Spleen (tissue), 11 donors: ENCODE measurements around the gene BICRA. TPM values are rescaled to one million over a fixed set of nuclear protein-coding genes. Genes with fewer than 3 reads are reported as not detected.
A peak's percentile ranks its signal among the peaks of the same experiment; 100 is the strongest.

Experiments
- DNase-seq: peaks from one replicate; pipeline ENCODE4 v3.0.0-alpha.2; 2020
- H3K27ac ChIP-seq, 8 donors: fragments of 200-600 bp; sonication (generic) in 7 of 8; 1 replicate in 4 of 8; 2 replicates in 4 of 8; pipeline versions ENCODE4 v1.5.0 to v1.8.0; 2016 to 2021; ENCODE audit warnings: inconsistent platforms in 4 of 8, mild to moderate bottlenecking in 4 of 8, moderate library complexity in 1 of 8
- H3K27me3 ChIP-seq, 7 donors: fragments of 200-600 bp; sonication (generic) in 6 of 7; replicated peaks in 1 of 7; 1 replicate in 4 of 7; 2 replicates in 3 of 7; pipeline versions ENCODE4 v1.5.0 to v1.8.0; 2016 to 2021; ENCODE audit warnings: inconsistent platforms in 3 of 7, mild to moderate bottlenecking in 1 of 7
- H3K36me3 ChIP-seq, 6 donors: fragments of 200-600 bp; sonication (generic) in 5 of 6; 1 replicate in 4 of 6; 2 replicates in 2 of 6; pipeline versions ENCODE4 v1.5.0 to v1.8.0; 2016 to 2021; ENCODE audit warnings: inconsistent platforms in 2 of 6
- H3K4me1 ChIP-seq, 6 donors: fragments of 200-600 bp; sonication (generic) in 5 of 6; 1 replicate in 3 of 6; 2 replicates in 3 of 6; pipeline versions ENCODE4 v1.5.0 to v1.8.0; 2016 to 2021; ENCODE audit warnings: inconsistent platforms in 3 of 6
- H3K4me3 ChIP-seq, 8 donors: fragments of 200-600 bp; sonication (generic) in 7 of 8; 1 replicate in 4 of 8; 2 replicates in 4 of 8; pipeline versions ENCODE4 v1.5.0 to v1.8.0; 2016 to 2021; ENCODE audit warnings: inconsistent platforms in 4 of 8, mild to moderate bottlenecking in 4 of 8, moderate library complexity in 2 of 8
- H3K9me3 ChIP-seq, 8 donors: fragments of 200-600 bp; sonication (generic) in 7 of 8; 1 replicate in 4 of 8; 2 replicates in 4 of 8; pipeline versions ENCODE4 v1.5.0 to v1.8.0; 2016 to 2021; ENCODE audit warnings: inconsistent platforms in 4 of 8
- CTCF ChIP-seq, 11 experiments: fragments of 200-600 bp in 7 of 11; fragments of 450-650 bp in 4 of 11; sonication (generic) in 4 of 11; IDR thresholded peaks in 8 of 11; conservative IDR thresholded peaks in 3 of 11; 1 replicate in 7 of 11; 2 replicates in 4 of 11; pipeline versions ENCODE4 v1.4.0 to v1.8.0; 2016 to 2021; ENCODE audit warnings: antibody characterized with exemption in 11 of 11, inconsistent platforms in 4 of 11, mild to moderate bottlenecking in 1 of 11
- POLR2A ChIP-seq, 3 donors: fragments of 450-650 bp; IDR thresholded peaks; one replicate each; pipeline ENCODE4 v1.5.1; 2017; ENCODE audit warnings: antibody characterized with exemption in 3 of 3, mild to moderate bottlenecking in 1 of 3
- POLR2AphosphoS5 ChIP-seq, 3 donors: sonication (generic); formaldehyde crosslinking; IDR thresholded peaks; one replicate each; pipeline ENCODE4 v1.5.1; 2017; ENCODE audit warnings: antibody characterized with exemption in 3 of 3
- WGBS, 5 donors: extraction: QIAGEN DNeasy Blood & Tissue Kit in 3 of 5; methylation state at CpG; one replicate each; pipeline versions ENCODE4 v1.1.5 to v1.1.7; 2013 to 2018; 5-methylcytosine and 5-hydroxymethylcytosine counted together
- intact Hi-C: fragments of 100-400 bp; cut with DNase I; formaldehyde crosslinking; loops from one replicate; pipeline ENCODE4 v1.15.0; 2023; ENCODE audit warnings: low total_unique reads
- polyA plus RNA-seq, 3 donors: library from polyadenylated mRNA; stranded (reverse); fragments of 200-250 nt; gene quantifications; one replicate each; pipeline ENCODE4 v1.2.1, GENCODE V29; 2013
- total RNA-seq, 7 donors: library from RNA; depleted of rRNA in 3 of 7; stranded (reverse); fragments of >200 nt in 3 of 7; fragmentation: NEBNext Ultra II Directional in 4 of 7; extraction: Animal tissue kit (Norgen Biotek cat#: 25700) in 4 of 7; gene quantifications; one replicate each; pipeline versions ENCODE4 v1.1.0 to v1.2.1, GENCODE V29; 2016 to 2021
- donor health status: healthy with polysubstance abuse.
- donor health status: DM: no; HTN: no; CAD: no; lungs with moderate emphysema.
- donor health status: DM: no; HTN: no; CAD: no.
- donor health status: Bipolar disorder and iron deficiency.
- donor health status: healthy.
- donor health status: DM: no; HTN: no; CAD: no.
- donor health status: DM: yes; HTN: yes; CAD: no.

BICRA gene
- total and polyA plus RNA-seq, 10 donors = 2.2 to 21.8 (median 18.2) TPM

GRCh38 chr19:47601180-47601904, 7.6 kb upstream of the BICRA start:
- H3K9me3 ChIP-seq = no peaks in the 10 kb centered on the region
- WGBS, 5 donors = 75 to 85% (median 80%) methylated on average over 16 to 17 of the region's 17 CpGs
- intact Hi-C loops = no loop called here
- no peaks in the 10 kb centered on the region for H3K36me3 ChIP-seq
- peaks cover 0 to 23% (median 0%) of the 10 kb centered on the region in 7 donors for H3K27me3 ChIP-seq
- H3K4me1 ChIP-seq = peaks cover 0 to 31% (median 18%) of the 10 kb centered on the region in 6 donors
- DNase-seq = no peak
- H3K4me3 ChIP-seq = peak overlapping the region; percentile 48 to 79 (median 62)
- peak overlapping the region in 7 of 8 donors; percentile 88 to 94 (median 93) for H3K27ac ChIP-seq
- TF ChIP-seq POLR2AphosphoS5 (IDR thresholded peaks at IDR 0.05) = no peak
- TF ChIP-seq CTCF (IDR thresholded peaks at IDR 0.05 in 8 of 11, conservative IDR thresholded peaks at IDR 0.05 in 3 of 11) = no peak
- TF ChIP-seq POLR2A (IDR thresholded peaks at IDR 0.05) = no peak

GRCh38 chr19:47603706-47604565, 5.0 kb upstream of the BICRA start:
- TF ChIP-seq POLR2A (IDR thresholded peaks at IDR 0.05) (no peak), CTCF (IDR thresholded peaks at IDR 0.05 in 8 of 11, conservative IDR thresholded peaks at IDR 0.05 in 3 of 11) (no peak), POLR2AphosphoS5 (IDR thresholded peaks at IDR 0.05) (no peak)
- intact Hi-C loops = no loop called here
- Histone ChIP-seq H3K36me3 (no peaks in the 10 kb centered on the region), H3K27ac (no peak overlapping the region), H3K27me3 (peaks cover 0 to 9% (median 0%) of the 10 kb centered on the region in 7 donors), H3K4me1 (peaks cover 8 to 39% (median 26%) of the 10 kb centered on the region in 6 donors), H3K9me3 (no peaks in the 10 kb centered on the region), H3K4me3 (no peak overlapping the region)
- DNase-seq = no peak
- WGBS, 5 donors = 54 to 70% (median 58%) methylated on average over 11 to 13 of the region's 13 CpGs

- Histone ChIP-seq H3K27ac (peak overlapping the region; percentile 91 to 99 (median 97)), H3K27me3 (peaks cover 0 to 9% (median 0%) of the 10 kb centered on the region in 7 donors), H3K36me3 (peaks cover 0 to 9% (median 0%) of the 10 kb centered on the region in 6 donors), H3K9me3 (no peaks in the 10 kb centered on the region), H3K4me3 (peak overlapping the region; percentile 78 to 99 (median 90)), H3K4me1 (peaks cover 19 to 48% (median 31%) of the 10 kb centered on the region in 6 donors)
- TF ChIP-seq POLR2AphosphoS5 (IDR thresholded peaks at IDR 0.05) (no peak), CTCF (IDR thresholded peaks at IDR 0.05 in 8 of 11, conservative IDR thresholded peaks at IDR 0.05 in 3 of 11) (no peak), POLR2A (IDR thresholded peaks at IDR 0.05) (no peak)
- intact Hi-C loops = loop anchor here (5.0 kb wide), 1 partner anchor 90 kb away; the partner anchor contains the start of gene NAPA
- WGBS, 5 donors = 44 to 56% (median 46%) methylated on average over 18 to 21 of the region's 21 CpGs
- DNase-seq = no peak
These were observed 1.3 kb upstream of the BICRA start for GRCh38 chr19:47607564-47608073.
